Neuronal stem cell (in vitro differentiated cells): Measurements from ENCODE around the gene CTRL.
A peak's percentile ranks its signal among the peaks of the same experiment; 100 is the strongest.
"Not testable (repeated sequence)": the region's sequence is repeated elsewhere in the genome, so short reads cannot be mapped to it uniquely, and the experiment has no call there.

Experiments
- DNase-seq: peaks from one replicate; pipeline ENCODE4 v3.0.0-alpha.2; 2013; ENCODE audit warnings: low spot score
- H2AFZ ChIP-seq: one replicate; pipeline ENCODE4 v1.6.1; 2013; ENCODE audit warnings: mild to moderate bottlenecking, low read length, inconsistent platforms
- H2AK5ac ChIP-seq: 2 replicates; pipeline ENCODE4 v1.6.1; 2013; ENCODE audit warnings: low read depth, mild to moderate bottlenecking, inconsistent platforms, low read length, moderate library complexity, mixed read lengths
- H2BK120ac ChIP-seq: 2 replicates; pipeline ENCODE4 v1.6.1; 2013; ENCODE audit warnings: low read depth, mild to moderate bottlenecking, inconsistent platforms, low read length, moderate library complexity, mixed read lengths
- H2BK12ac ChIP-seq: one replicate; pipeline ENCODE4 v1.6.1; 2013; ENCODE audit warnings: low read length, inconsistent platforms
- H2BK15ac ChIP-seq: 2 replicates; pipeline ENCODE4 v1.6.1; 2013; ENCODE audit warnings: mild to moderate bottlenecking, low read length, inconsistent platforms, mixed read lengths
- H2BK5ac ChIP-seq: one replicate; pipeline ENCODE4 v1.6.1; 2013; ENCODE audit warnings: inconsistent platforms, mild to moderate bottlenecking, low read length, moderate library complexity
- H3K14ac ChIP-seq: one replicate; pipeline ENCODE4 v1.6.1; 2013; ENCODE audit warnings: low read length, inconsistent platforms
- H3K18ac ChIP-seq: 2 replicates; pipeline ENCODE4 v1.6.1; 2013; ENCODE audit warnings: low read length, inconsistent platforms
- H3K23ac ChIP-seq: 2 replicates; pipeline ENCODE4 v1.6.1; 2013; ENCODE audit warnings: low read depth, mild to moderate bottlenecking, mixed read lengths, low read length, inconsistent platforms; ENCODE audit not compliant: poor library complexity
- H3K27ac ChIP-seq: replicated peaks from 3 replicates; pipeline ENCODE4 v1.5.1; 2013; ENCODE audit warnings: low read length, inconsistent platforms
- H3K27me3 ChIP-seq, 3 experiments: 2 replicates each; pipeline ENCODE4 v1.6.1; 2013; ENCODE audit warnings: low read length in 3 of 3, mild to moderate bottlenecking in 2 of 3, inconsistent platforms in 1 of 3, low read depth in 1 of 3, mixed read lengths in 1 of 3, moderate library complexity in 1 of 3; ENCODE audit not compliant: control insufficient read depth in 3 of 3, insufficient read depth in 3 of 3
- H3K36me3 ChIP-seq, 2 donors: replicated peaks in 1 of 2; 2 replicates each; pipeline ENCODE4 v1.6.1; 2013; ENCODE audit warnings: low read length in 2 of 2; ENCODE audit not compliant: control insufficient read depth in 2 of 2, insufficient read depth in 2 of 2
- H3K4ac ChIP-seq: 2 replicates; pipeline ENCODE4 v1.6.1; 2013; ENCODE audit warnings: inconsistent platforms, mild to moderate bottlenecking, low read length, moderate library complexity
- H3K4me1 ChIP-seq, 2 donors: 1 replicate in 1 of 2; 2 replicates in 1 of 2; pipeline ENCODE4 v1.6.1; 2013; ENCODE audit warnings: low read length in 2 of 2, low read depth in 1 of 2; ENCODE audit not compliant: control insufficient read depth in 2 of 2, insufficient read depth in 1 of 2
- H3K4me2 ChIP-seq: one replicate; pipeline ENCODE4 v1.6.1; 2013; ENCODE audit warnings: mild to moderate bottlenecking, low read length, inconsistent platforms; ENCODE audit not compliant: insufficient read depth, poor library complexity, severe bottlenecking
- H3K4me3 ChIP-seq, 2 donors: 2 replicates each; pipeline ENCODE4 v1.5.1; 2013; ENCODE audit warnings: low read length in 2 of 2, mild to moderate bottlenecking in 2 of 2, inconsistent platforms in 1 of 2, moderate library complexity in 1 of 2
- H3K79me1 ChIP-seq: one replicate; pipeline ENCODE4 v1.6.1; 2013; ENCODE audit warnings: low read depth, mild to moderate bottlenecking, inconsistent platforms, low read length, moderate library complexity
- H3K9ac ChIP-seq: one replicate; pipeline ENCODE4 v1.6.1; 2013; ENCODE audit warnings: mild to moderate bottlenecking, low read depth, low read length, inconsistent platforms; ENCODE audit not compliant: poor library complexity
- H3K9me3 ChIP-seq, 2 donors: replicated peaks in 1 of 2; 2 replicates each; pipeline versions ENCODE3 to v1.6.1; 2013; ENCODE audit warnings: low read length in 2 of 2, mild to moderate bottlenecking in 2 of 2, inconsistent platforms in 1 of 2, low read depth in 1 of 2, mixed read lengths in 1 of 2, moderate library complexity in 1 of 2; ENCODE audit not compliant: control insufficient read depth in 2 of 2, insufficient read depth in 1 of 2
- H4K8ac ChIP-seq: one replicate; pipeline ENCODE4 v1.6.1; 2013; ENCODE audit warnings: low read depth, mild to moderate bottlenecking, inconsistent platforms, low read length, moderate library complexity
- H4K91ac ChIP-seq: one replicate; pipeline ENCODE4 v1.6.1; 2013; ENCODE audit warnings: low read length, low read depth, mild to moderate bottlenecking, inconsistent platforms; ENCODE audit not compliant: poor library complexity
- WGBS, 2 donors: extraction: QIAGEN DNeasy Blood & Tissue Kit; methylation state at CpG; one replicate each; pipeline ENCODE4 v1.1.7; 2013; ENCODE audit warnings: missing lambda C conversion rate in 2 of 2, mixed read lengths in 1 of 2; ENCODE audit not compliant: insufficient read length in 2 of 2, insufficient replicate concordance in 1 of 2; ENCODE audit errors: extremely low coverage in 2 of 2; 5-methylcytosine and 5-hydroxymethylcytosine counted together

CTRL gene

GRCh38 chr16:67977005-67977404 lies 45.3 kb upstream of the CTRL start:
- no peak overlapping the region for H2AFZ ChIP-seq
- H4K91ac ChIP-seq, result no peak overlapping the region
- no peaks in the 10 kb centered on the region for H3K79me1 ChIP-seq
- H3K4me1 ChIP-seq, result no peaks in the 10 kb centered on the region
- no peak overlapping the region for H3K4ac ChIP-seq
- H3K9me3 ChIP-seq, result peaks cover 0 to 2% of the 10 kb centered on the region in 2 donors
- peaks cover 0 to 9% (median 0%) of the 10 kb centered on the region in 3 experiments for H3K27me3 ChIP-seq
- H3K23ac ChIP-seq, result peak overlapping the region; percentile 10
- no peak overlapping the region for H2BK5ac ChIP-seq
- WGBS, 2 donors, result no CpG with 5 or more reads among the region's 5 CpGs
- no peak overlapping the region for H3K9ac ChIP-seq
- H4K8ac ChIP-seq, result no peak overlapping the region
- peak overlapping the region; percentile 2 for H2BK15ac ChIP-seq
- no peak overlapping the region for H3K4me2 ChIP-seq
- H2BK12ac ChIP-seq, result no peak overlapping the region
- DNase-seq, result no peak
- H3K18ac ChIP-seq, result peak overlapping the region; percentile 59
- H3K14ac ChIP-seq, result no peak overlapping the region
- no peak overlapping the region for H3K4me3 ChIP-seq
- peak overlapping the region; percentile 1 for H2AK5ac ChIP-seq
- H2BK120ac ChIP-seq, result no peak overlapping the region
- H3K36me3 ChIP-seq, result no peaks in the 10 kb centered on the region
- no peak overlapping the region for H3K27ac ChIP-seq

- Histone ChIP-seq H3K27ac (no peak overlapping the region), H3K79me1 (no peaks in the 10 kb centered on the region), H3K4me2 (no peak overlapping the region), H3K9ac (no peak overlapping the region), H3K23ac (no peak overlapping the region), H2AK5ac (no peak overlapping the region), H3K4me3 (no peak overlapping the region), H4K91ac (no peak overlapping the region), H3K4me1 (no peaks in the 10 kb centered on the region), H3K9me3 (peaks cover 0 to 2% of the 10 kb centered on the region in 2 donors), H2BK120ac (no peak overlapping the region), H2BK5ac (no peak overlapping the region), H2AFZ (no peak overlapping the region), H2BK12ac (no peak overlapping the region), H3K27me3 (peaks cover 0 to 9% (median 0%) of the 10 kb centered on the region in 3 experiments), H3K14ac (no peak overlapping the region), H3K18ac (peak overlapping the region; percentile 27), H2BK15ac (peak overlapping the region; percentile 15), H4K8ac (no peak overlapping the region), H3K36me3 (no peaks in the 10 kb centered on the region), H3K4ac (no peak overlapping the region)
- no peak for DNase-seq
- WGBS, 2 donors, result no CpG with 5 or more reads among the region's 2 CpGs
Measured at GRCh38 chr16:67976205-67976604, 44.5 kb upstream of the CTRL start.

- Histone ChIP-seq H3K27ac (no peak overlapping the region), H3K4me3 (no peak overlapping the region), H3K4me1 (no peaks in the 10 kb centered on the region), H2BK5ac (no peak overlapping the region), H2BK12ac (no peak overlapping the region), H3K18ac (no peak overlapping the region), H2AK5ac (no peak overlapping the region), H3K23ac (no peak overlapping the region), H2BK120ac (no peak overlapping the region), H2AFZ (no peak overlapping the region), H3K9me3 (peaks cover 0 to 2% of the 10 kb centered on the region in 2 donors), H3K79me1 (no peaks in the 10 kb centered on the region), H4K91ac (no peak overlapping the region), H3K14ac (no peak overlapping the region), H3K4me2 (no peak overlapping the region), H3K4ac (no peak overlapping the region), H2BK15ac (no peak overlapping the region), H4K8ac (no peak overlapping the region), H3K36me3 (no peaks in the 10 kb centered on the region), H3K27me3 (peaks cover 0 to 9% (median 0%) of the 10 kb centered on the region in 3 experiments), H3K9ac (no peak overlapping the region)
- no CpG with 5 or more reads among the region's 14 CpGs for WGBS, 2 donors
- no peak for DNase-seq
Measured at GRCh38 chr16:67975321-67976105, 43.9 kb upstream of the CTRL start.

GRCh38 chr16:67972285-67972684 lies 40.6 kb upstream of the CTRL start:
- not testable (repeated sequence) for H3K4ac ChIP-seq, H3K4me1 ChIP-seq, H3K27ac ChIP-seq, H3K9me3 ChIP-seq, H2BK12ac ChIP-seq, H3K18ac ChIP-seq, DNase-seq, H2BK15ac ChIP-seq, H3K9ac ChIP-seq, H3K36me3 ChIP-seq, H3K14ac ChIP-seq, H4K91ac ChIP-seq, H3K79me1 ChIP-seq, H3K23ac ChIP-seq, H3K4me2 ChIP-seq, H3K4me3 ChIP-seq, H2AK5ac ChIP-seq, H2BK5ac ChIP-seq, H2BK120ac ChIP-seq, H2AFZ ChIP-seq, H3K27me3 ChIP-seq, H4K8ac ChIP-seq
- WGBS, 2 donors, result no CpG with 5 or more reads among the region's 7 CpGs
